ENCODE measurements around the gene ZHX3.

DNA sequence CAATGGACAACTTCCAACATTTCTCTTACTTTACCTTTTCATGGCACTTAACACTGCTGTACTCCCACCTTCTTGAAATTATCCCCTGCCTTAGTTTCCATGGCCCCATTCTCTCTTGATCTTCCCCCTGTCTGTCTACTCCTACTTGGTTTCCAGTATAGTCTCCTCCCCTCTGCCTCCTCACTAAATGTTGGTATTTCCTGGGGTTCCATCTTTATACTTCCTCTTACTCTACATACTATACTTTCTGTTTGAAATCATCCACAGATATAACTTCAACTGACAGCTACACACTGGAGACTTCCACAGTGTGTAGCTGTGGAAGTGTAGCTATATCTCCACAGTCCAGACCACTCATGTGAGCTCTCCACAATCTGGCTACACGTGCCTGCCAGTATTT lies 13.5 kb downstream of the ZHX3 start:
- TF ChIP-seq, protein P1, sequence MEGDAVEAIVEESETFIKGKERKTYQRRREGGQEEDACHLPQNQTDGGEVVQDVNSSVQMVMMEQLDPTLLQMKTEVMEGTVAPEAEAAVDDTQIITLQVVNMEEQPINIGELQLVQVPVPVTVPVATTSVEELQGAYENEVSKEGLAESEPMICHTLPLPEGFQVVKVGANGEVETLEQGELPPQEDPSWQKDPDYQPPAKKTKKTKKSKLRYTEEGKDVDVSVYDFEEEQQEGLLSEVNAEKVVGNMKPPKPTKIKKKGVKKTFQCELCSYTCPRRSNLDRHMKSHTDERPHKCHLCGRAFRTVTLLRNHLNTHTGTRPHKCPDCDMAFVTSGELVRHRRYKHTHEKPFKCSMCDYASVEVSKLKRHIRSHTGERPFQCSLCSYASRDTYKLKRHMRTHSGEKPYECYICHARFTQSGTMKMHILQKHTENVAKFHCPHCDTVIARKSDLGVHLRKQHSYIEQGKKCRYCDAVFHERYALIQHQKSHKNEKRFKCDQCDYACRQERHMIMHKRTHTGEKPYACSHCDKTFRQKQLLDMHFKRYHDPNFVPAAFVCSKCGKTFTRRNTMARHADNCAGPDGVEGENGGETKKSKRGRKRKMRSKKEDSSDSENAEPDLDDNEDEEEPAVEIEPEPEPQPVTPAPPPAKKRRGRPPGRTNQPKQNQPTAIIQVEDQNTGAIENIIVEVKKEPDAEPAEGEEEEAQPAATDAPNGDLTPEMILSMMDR (IDR thresholded peaks at IDR 0.05) = no peak
- TF ChIP-seq POLR2A (IDR thresholded peaks at IDR 0.05) = no peak
